Stimulated activated CD4-positive, alpha-beta T cell treated with anti-CD3 and anti-CD28 coated beads, Interleukin-1b, Interleukin-23, amount 100 ng/mL, for 1 hour (primary cell): Measurements from ENCODE around the gene CORT.

Source experiments
- DNase-seq, 2 donors: peaks; one replicate each; pipeline ENCODE4 v3.0.0-alpha.2; 2020; ENCODE audit warnings: low read depth in 2 of 2

Gene CORT

DNA sequence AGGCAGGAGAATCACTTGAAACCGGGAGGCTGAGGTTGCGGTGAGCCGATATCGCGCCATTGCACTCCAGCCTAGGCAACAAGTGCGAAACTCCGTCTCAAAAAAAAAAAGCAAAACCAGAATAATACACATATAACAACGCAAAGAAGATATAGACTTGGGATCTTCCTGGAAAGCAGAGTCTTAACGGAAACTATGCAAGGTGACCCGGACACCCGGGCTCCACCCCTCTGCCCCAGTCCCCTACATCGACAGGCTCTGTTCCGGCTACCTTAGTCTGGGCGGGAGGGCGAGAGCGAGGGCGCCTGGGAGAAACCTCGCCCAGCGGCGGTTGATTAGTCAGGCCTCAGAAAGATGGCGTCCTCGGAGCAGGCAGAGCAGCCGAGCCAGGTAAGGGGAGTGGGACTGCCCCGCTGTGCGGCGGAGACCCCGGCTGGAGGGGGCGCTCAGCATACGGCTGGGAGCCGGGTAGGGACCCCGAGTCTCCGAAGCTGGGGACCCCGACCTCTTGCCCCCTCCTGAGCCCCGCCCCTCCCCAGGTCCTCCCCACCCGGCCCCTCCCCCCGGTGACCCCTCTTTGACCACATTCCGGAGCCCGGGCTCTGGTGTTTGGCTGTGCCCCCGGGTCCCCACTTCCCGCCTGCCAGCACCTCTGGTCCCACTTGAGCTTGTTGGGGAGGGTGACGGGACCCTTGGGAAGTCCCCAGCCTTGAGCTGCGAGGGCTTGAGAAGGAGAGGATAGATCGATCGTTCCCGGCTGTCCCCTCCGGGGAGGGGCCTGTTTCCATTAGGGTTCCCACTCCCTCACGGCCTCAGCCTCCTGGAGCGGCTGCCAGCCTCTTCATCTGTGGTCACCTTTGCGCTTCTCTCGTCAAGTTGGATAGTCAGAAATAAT lies 25.0 kb downstream of the CORT start, which contains the start of gene PEX14:
Gene PEX14 (plus strand): TSS at position 338 of the 895 bp plus-strand sequence. CDS start 17 bp downstream, at position 355.
- DNase-seq, result peak; percentile 50 to 64

DNA sequence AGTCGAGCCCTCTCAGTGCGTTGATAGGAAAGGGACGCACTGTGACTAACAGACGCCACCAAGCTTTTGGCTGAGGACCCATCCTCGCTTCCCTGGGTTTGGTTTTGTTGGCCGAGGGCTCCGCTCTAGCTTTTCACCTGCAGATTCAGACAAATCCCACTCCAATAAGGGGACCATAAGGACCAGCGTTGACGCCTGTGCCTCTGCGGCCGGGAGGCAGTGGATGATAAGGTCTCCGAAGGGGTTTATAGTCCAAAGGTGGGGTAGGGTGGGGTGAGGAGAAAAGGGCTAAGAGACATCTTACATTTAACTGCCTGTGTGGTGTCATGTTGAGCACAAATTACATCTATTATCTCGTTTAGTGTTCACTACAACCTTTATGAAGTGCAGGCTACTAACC lies 25.7 kb downstream of the CORT start:
- DNase-seq, result no peak

DNA sequence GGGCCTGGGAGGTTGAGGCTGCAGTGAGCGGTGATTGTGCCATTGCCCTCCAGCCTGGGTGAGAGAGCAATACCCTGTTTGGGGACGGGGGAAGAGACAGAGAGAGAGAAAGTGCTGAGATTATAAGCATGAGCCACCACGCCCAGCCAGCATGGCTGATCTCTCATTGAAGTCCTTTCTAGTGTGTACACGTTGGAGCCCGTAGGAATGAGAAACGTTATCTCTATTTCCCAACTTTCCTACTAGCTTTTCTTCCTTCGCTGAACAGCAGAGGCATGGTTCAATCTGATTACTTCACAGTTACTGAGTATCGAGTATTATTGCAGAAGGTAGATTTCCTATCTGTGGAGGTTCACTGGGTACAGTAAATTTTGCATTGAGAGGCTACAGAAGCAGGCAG lies 29.5 kb downstream of the CORT start:
- no peak for DNase-seq

DNA sequence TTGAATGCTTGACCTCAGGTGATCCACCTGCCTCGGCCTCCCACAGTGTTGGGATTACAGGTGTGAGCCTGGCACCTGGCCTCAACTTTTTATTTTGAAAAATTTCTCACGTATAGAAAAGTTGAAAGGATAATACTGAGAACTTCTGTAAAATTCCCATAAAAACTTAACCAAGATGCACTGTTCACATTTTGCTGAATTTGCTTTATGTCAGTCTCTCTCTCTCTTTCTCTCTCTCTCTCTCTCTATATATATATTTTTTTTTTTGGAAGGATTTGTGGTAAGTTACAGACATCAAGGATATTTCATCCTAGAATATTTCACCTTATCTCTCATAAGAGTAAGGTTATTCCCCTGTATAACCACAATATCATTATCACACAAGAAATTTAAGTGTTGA lies 30.8 kb downstream of the CORT start:
- DNase-seq, result no peak

DNA sequence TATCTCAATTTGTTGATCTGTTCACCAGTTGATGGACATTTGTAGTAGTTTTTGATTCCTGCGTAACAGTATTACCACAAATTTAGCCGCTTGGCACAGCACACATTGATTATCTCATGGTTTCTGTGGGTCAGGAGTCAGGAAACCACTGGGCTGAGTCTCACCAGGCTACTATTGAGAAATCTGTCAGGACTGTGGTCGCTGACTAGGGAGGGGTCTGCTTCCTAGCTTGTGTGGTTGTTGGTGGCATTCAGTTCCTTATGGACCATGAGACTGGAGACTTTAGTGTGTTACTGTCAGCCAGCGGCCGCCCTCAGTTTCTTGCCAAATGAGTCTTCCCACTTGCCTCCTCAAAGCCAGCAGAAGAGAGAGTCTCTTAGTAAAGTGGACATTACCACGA lies 34.7 kb downstream of the CORT start:
- no peak for DNase-seq

DNA sequence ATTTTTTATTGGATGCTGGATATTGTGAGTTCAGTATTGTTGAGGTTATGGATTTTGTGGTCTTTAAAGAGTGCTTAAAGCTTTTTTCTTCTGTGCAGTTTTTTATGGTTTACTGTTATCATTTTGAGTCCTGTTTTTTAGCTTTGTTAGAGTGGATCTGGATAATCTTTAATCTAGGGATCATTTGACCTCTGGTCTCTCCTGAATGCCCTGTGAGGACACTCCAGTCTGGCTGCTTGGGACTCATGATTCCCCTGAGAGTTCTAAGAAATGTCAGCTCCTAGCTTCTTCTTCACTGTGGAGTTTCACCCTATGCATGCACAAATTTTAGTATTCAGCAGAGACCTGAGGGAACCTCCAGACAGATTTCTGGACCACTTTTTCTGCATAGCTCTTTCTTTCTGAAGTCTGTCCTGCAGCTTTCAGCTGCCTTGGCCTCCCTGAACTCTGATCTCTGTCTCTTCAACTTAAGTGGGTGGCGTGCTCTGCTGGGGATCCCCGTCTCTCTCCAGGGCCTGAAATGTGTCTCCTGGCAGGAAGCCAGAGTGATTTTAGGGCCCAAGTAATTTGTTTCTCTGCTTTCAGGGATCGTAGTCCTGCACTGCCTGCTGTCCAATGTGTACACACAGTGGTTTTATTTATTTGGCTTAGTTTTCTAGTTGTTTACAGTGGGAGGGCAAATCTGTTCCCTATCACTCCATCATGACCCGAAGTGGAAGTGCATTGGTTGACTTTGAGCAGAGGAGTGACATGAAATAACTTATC lies 39.6 kb downstream of the CORT start:
- DNase-seq, result no peak

DNA sequence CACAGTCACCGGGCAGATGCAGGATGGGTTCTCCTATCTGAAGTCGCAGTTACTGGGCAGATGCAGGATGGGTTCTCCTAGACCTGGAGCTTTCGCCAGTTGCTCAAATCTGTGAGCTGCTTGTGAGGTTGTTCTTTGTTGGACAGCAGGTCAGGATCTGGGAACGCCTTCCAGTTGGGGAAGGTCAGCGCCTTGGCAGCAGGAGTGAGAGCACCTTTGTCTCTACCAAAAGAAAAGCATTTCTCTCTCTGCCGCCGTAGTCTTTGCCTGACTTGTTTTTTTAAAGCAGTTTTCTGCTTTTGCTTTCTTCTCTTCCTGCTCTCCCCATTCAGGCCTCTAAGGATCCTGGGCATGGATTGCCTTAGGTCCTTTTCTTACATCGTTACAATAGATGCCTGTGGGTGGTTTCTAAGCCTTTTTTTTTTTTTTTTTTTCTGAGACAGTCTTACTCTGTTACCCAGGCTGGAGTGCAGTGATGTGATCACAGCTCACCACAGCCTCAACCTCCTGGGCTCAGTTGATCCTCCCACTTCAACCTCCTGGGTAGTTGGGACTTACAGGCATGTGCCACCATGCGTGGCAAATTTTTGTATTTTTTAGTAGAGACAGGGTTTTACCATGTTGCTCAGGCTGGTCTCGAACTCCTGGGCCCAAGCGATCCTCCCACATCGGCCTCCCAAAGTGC lies 40.6 kb downstream of the CORT start:
- DNase-seq, result no peak

DNA sequence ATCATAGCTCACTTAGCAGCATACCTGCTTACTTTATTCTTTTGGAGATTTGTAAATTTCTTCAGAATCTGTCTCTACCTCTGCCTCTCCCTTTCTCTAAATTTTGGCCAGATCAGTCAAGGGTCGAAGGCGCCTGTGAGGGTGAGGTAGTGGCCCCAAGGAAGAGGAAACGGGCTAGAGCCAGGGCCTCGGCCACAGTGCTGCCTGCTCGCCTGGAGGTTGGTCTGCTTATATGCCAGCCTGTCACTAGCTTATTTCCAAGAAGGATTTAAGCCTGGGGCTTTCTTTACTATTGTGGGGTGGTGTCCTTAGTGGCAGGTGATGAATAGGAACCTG lies 44.6 kb downstream of the CORT start:
- DNase-seq, result no peak

DNA sequence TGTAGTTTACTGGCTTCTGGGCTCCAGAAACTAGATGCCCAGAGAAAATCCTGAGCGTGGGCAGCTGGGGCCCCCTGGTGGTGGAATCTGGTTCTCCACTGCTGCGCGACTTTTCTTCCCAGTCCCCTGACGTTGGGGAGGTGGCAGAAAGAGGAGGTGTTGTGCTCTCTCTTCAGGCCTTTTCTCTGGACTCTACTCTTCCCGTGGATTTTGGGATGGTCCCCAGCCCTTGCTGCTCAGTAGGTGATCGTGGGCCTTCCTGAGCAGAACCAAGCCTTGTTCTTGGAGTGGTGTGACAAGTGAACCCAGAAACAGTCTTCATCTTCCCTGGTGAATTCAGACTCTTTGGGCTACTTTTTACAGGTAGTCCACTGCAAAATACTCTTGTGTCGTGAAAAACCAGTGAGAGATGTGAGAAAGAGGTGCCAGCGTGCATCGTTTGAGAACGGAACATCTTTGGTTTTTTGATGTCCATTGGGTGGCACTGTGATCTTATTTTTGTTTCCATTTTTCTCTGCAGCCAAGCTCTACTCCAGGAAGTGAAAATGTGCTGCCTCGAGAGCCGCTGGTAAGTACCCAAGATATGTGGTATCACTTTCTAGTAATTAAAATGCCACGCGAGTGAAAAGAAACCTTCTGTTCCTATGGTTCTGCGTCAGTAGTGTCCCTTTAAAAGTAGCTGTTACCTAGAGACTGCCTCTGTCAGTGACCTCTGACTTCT lies 45.1 kb downstream of the CORT start:
- peak; percentile 40 to 73 for DNase-seq

DNA sequence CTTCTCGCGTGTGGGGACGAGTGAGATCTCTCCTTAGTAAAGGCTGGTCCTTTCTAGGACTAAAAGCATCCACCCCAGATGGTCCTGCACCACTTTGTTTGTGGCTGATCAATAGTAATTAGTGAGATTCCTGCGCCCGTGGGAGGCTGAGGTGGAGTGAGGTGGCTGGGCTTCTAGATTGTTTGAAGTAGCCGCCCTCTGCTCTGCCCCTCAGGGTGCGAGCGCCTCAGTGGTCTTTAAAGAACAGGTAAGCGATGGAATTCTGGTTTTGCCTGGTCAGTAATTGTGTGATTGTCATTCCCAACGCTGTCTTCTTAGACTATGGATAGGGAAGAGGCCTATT lies 45.6 kb downstream of the CORT start:
- no peak for DNase-seq

DNA sequence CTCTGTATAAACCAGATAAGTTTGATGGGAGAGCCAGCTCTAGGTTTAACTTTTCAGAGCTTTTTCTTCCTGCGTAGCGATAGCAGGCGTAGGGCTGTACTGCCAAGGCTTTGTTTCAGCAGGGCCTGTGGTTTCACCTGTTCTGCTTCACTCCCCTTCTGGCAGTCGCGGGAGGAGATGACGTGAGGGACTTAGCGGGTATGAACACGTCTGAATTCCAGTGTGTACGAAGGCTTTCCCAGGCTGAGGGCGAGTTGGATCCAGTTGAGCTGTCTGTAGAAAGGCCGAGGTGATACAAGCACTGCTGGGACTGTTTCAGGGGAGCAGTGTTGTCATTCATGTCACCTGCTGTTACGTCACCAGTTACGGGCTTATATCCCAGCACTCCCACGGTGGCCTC lies 46.1 kb downstream of the CORT start:
- DNase-seq, result no peak

DNA sequence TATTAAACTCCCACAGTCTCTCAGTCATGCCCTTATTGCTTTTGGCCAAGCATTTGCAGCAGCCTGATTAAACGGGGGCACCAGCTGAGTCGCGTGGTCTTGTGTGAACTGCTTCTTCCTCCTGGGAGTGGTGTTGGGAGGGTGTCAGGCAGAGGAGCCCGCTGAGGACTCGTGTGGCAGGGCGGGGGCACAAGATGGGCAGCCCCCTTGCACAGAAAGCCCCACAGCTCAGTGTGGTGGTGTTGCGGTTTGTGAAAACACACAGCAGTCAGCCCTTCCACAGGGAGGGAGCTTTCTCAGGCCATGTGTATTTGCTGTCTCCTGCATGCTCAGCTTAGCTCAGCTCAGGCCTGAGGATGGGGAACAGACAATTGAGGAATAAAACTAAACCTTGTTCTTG lies 47.3 kb downstream of the CORT start:
- DNase-seq, result no peak

DNA sequence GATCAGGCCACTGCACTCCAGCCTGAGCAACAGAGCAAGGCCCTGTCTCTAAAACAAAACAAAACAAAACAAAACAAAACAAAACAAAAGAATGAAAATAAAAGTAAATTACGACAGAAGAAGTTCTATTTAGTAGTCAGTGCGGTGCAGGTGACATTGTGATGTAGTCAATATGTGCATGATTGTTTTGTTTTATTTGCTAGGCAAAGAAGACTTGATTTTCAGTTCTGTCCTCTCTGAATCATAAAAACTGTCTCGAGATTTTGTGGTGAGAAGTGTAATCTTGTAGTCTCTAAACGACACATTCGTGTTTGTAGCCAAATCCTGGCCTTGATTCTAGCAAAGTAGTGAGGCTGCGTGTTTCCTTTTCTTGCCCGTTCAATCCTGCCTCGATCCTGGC lies 48.4 kb downstream of the CORT start:
- DNase-seq, result no peak
